CD4-positive, alpha-beta T cell treated with Interleukin-21 for 1 hour (primary cell): ENCODE data around the gene ATG101.
"Not testable (repeated sequence)": the region's sequence is repeated elsewhere in the genome, so short reads cannot be mapped to it uniquely, and the experiment has no call there.

Experiments
- DNase-seq: peaks from one replicate; pipeline ENCODE4 v3.0.0-alpha.2; 2020

Gene ATG101

DNA sequence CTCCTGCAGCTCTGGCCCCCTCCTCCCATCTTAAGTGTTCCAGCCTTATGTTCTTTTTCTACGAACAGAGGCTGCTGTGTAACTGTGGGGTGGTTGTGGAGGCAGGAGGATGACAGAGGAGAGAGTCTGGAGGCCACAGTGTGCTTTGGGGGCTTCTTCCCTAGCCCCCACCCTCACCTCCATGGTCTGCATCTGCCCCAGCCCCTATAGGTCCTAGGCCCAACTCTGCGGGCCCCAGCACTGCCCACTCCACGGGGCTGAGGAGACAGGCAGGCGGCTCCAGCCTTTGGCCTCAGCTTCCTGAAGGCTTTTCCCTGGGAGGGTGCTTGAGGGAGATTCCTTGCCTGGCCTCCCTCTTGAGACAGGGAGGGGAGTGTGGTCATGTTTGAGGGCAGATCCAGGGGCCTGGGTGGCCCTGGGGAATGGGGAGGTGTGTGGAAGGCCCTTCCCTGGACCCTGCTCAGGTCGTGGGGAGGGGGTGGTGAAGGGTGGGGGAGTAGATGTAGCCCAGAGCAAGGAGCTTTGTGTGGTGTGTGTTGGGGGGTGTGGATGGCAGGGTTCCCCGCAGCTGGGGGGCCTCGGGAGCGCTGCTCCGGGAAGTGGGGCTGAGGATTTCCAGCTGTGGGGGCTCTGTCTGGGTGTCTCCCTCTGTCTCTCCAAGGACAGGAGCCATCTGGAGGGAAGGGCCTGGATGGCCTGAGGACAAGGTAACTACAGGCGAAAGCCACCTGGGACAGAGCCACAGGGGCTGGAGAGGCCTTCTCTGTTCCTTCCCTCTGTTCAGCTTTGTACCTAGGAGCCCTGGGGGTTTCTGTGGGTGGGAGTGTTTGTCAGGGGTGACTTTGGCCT is 10.8 kb downstream of the ATG101 start:
- no peak for DNase-seq

- no peak for DNase-seq
Observed at GRCh38 chr12:52081263-52081733, 11.5 kb downstream of the ATG101 start.

GRCh38 chr12:52082026-52082668 is 12.4 kb downstream of the ATG101 start:
- no peak for DNase-seq

DNA sequence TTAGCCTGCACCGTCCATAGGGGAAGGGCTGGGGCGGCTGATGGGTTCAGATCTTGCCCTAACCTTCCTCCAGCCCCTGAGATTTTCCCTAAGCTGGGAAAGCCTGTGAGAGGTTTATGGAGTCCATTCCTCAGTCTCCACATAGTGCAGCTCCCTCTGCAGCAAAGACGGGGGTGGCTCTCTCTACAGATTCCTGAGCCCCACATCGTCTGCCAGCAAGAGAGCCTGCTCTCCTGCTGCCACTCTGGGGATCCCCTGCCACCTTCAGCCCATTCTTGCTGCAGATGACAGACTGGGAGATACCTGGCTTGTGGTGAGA is 12.8 kb downstream of the ATG101 start:
- no peak for DNase-seq

GRCh38 chr12:52082988-52083637 is 13.3 kb downstream of the ATG101 start:
- DNase-seq: peak; percentile 69

GRCh38 chr12:52083638-52083996 is 13.8 kb downstream of the ATG101 start:
- no peak for DNase-seq

GRCh38 chr12:52084491-52085231 is 14.9 kb downstream of the ATG101 start:
- no peak for DNase-seq

- no peak for DNase-seq
Observed at GRCh38 chr12:52085682-52086180, 16.0 kb downstream of the ATG101 start.

GRCh38 chr12:52086366-52086765 is 16.6 kb downstream of the ATG101 start:
- DNase-seq: no peak

DNA sequence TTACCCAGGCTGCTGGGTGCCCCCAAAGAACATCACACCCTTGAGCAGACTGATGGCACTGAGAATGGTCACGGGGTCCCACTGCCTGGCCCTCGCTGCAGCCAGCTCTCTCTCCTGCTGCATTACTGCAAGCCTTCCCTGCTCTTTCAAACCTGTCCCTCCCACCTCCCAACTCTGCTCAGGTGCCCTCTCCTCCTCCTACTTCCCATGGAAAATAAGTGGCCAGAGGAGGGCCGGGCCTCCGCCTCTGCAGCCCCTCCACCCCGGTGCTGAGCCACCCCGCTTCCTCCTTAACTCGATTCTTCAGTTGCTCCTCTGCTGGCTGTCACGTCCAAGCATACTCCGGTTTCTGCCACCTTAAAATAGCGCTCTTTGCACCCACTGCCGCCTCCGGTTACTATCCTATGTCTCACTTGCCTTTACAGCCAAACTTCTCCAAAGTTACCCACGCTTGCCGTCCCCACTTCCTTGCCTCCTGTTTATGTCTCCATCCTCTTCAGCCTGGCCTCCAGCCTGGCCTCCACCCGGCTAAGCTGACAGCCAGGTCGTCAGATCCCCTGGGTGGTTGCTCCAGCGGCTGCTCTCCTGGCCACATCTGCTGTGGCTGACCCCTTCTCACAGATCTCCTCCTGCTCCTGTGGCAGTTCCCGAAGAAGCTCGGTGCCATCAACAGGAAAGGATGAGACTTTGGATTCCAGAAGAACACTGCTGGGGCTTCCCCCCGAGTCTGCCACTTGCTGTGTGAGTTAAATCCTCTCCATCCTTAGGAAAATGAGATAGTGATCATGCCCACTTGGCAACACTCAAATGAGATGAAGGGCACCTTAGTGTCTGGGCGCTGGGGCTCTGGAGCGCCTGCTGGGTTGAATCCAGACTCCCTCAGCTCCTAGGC is 17.4 kb downstream of the ATG101 start:
- no peak for DNase-seq

DNA sequence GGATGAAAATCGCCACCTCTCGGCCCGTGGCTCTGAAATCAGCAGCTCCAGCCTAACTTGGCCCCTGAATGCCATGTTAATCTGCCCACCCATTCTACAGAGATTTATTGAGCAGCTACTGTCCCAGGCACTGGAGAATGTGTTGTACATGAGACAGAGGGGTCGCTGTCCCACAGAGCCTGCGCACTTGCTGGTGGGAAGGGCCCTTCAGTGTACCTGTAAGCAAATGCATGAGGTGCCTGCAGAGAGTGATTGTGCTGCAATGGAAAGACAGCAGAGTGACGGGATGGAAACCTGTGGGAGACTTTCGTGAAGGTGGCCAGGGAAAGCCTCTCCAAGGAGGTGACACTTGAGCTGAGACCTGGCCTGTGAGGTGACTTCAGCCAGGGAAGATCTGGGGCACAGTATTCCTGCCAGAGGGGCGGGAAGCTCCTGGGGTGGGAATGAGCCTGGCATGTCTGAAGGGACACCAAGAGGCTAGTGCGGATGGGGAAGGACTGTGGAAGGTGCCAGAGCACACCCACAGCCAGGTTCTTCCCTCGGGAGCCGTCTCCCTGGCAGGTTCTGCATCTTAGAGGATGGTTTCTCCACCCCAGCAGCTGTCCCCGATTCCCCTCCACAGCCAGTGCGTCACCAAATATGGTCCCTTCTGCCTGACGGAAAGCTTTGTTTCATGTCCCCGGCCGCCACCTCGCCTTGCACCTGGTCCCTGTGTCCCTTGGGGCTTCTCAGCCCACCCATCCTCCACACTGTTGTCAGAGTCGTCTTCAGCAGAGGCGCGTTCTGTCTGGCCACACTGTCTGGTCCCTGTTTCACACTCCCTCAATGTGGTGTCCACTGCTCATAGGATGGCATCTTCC is 18.4 kb downstream of the ATG101 start:
- no peak for DNase-seq

DNA sequence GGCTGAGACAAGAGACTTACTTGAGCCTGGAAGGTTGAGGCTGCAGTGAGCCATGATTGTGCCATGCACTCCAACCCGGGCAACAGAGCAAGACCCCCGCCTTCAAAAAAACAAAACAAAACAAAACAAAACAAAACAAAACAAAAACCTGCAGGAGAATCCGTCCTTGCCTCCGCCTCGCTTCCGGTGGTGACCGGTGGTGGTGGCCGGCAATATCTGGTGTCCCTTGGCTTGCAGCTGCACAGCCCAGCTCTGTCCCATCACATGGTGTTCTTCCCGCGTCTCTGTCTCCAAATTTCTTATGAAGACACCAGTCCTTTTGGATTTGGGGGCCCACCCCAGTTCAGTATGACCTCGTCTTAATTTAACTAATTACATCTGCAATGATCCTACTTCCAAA is 19.7 kb downstream of the ATG101 start:
- DNase-seq: no peak

DNA sequence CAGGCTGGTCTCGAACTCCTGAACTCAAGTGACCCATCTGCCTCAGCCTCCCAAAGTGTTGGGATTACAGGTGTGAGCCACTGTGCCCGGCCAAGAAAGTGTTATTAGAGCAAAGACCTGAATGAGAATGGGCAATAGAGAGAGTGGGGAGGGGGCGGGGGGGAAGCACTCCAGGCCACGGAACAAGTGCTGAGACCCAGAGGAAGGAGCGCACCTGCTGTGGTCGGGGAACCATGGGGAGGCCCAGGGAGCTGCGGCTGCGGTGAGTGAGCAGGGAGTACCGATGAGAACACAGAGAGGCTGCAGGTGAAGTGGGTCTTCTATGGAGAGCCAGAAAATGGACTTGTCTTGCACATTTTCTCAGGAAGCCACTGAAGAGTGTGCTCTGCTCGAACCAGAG is 20.5 kb downstream of the ATG101 start:
- DNase-seq: no peak

DNA sequence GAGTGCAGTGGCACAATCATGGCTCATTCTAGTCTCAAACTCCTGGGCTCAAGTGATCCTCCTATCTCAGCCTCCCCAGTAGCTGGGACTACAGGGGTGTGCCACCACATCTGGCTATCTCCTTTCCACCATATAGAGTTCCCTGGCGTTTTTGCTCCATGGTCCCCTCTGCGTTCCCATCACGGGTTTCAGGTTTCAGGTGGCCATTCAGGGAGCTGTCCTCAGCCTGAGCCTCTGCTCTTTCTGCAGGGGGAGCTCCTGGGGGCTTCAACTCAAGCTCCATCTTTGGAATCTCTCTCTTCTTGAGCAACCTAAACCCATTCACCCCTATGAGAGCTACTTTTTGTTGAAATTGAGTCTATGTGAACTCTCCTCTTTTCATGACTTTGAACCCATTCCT is 21.3 kb downstream of the ATG101 start:
- no peak for DNase-seq

GRCh38 chr12:52091869-52092268 is 22.1 kb downstream of the ATG101 start:
- no peak for DNase-seq

GRCh38 chr12:52093346-52093745 is 23.6 kb downstream of the ATG101 start:
- DNase-seq: no peak

GRCh38 chr12:52096332-52097044 is 26.7 kb downstream of the ATG101 start:
- no peak for DNase-seq

DNA sequence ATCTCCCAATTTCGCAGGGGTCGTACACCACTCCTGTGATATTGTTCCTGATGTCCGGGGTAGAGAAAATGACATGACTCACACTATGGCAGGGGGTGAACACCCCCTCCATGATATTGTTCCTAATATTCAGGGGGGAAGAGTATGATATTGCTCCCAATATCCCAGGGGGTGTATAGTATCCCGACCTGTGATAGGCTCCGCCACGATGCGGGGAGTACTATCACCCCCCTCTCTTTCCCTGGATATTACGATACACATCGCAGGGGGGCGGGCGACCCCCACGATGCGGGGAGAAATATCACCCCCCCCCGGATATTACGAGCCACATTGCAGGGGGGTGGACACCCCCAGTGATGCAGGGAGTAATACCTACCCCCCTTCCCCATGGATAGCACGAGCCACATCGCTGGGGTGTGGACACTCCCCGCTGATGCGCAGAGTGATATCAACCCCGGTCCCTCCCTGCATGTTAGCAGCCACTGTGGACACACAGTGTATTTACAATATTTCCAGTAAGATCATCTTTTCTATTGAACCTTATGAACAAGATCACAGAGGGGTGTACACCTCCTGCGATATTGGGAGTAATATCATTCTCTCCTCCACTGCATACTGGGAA is 27.4 kb downstream of the ATG101 start:
- DNase-seq: no peak

GRCh38 chr12:52104431-52105089 is 34.8 kb downstream of the ATG101 start:
- DNase-seq: not testable (repeated sequence)
